Bronchial epithelial cell (primary cell): ENCODE data around the gene APOC3. TPM values are rescaled to one million over a fixed set of nuclear protein-coding genes. Genes with fewer than 3 reads are reported as not detected.

Experiments
- DNase-seq: peaks from one replicate; pipeline ENCODE4 v3.0.0-alpha.2; 2010; ENCODE audit warnings: low read depth
- FAIRE-seq: peaks from 2 replicates; lab custom pipeline; 2011; peaks lifted over from hg19 to GRCh38; lab: Jason Lieb, UNC
- H3K27me3 ChIP-seq: 2 replicates; pipeline ENCODE4 v1.5.1; 2011; ENCODE audit warnings: low read length; ENCODE audit not compliant: control insufficient read depth, insufficient read depth
- H3K36me3 ChIP-seq: 2 replicates; pipeline ENCODE4 v1.5.1; 2011; ENCODE audit warnings: low read length; ENCODE audit not compliant: control insufficient read depth, insufficient read depth
- H3K4me3 ChIP-seq: 2 replicates; pipeline ENCODE4 v1.5.1; 2011; ENCODE audit warnings: mild to moderate bottlenecking, low read depth, low read length, control low read depth
- CTCF ChIP-seq: IDR thresholded peaks from 2 replicates; pipeline ENCODE4 v1.5.1; 2011; ENCODE audit warnings: mild to moderate bottlenecking, moderate library complexity, low read length, control low read depth, inconsistent platforms; ENCODE audit not compliant: insufficient read depth, severe bottlenecking
- total RNA-seq: library from RNA; depleted of rRNA; stranded (reverse); fragments of >200 nt; gene quantifications from 2 replicates; pipeline ENCODE4 v1.2.1, GENCODE V29; 2014

Gene APOC3
- total RNA-seq, 1 donor from 2014 or later = not detected

GRCh38 chr11:116807601-116808261 lies 22.0 kb upstream of the APOC3 start:
- FAIRE-seq = no peak
- Histone ChIP-seq H3K36me3 (no peaks in the 10 kb centered on the region), H3K4me3 (no peak overlapping the region), H3K27me3 (no peaks in the 10 kb centered on the region)
- no peak for TF ChIP-seq CTCF
- no peak for DNase-seq

- FAIRE-seq (no peak), DNase-seq (peak; percentile 88)
- no peak for TF ChIP-seq CTCF
- H3K4me3 ChIP-seq = no peak overlapping the region
- H3K27me3 ChIP-seq = no peaks in the 10 kb centered on the region
- H3K36me3 ChIP-seq = no peaks in the 10 kb centered on the region
Observed at GRCh38 chr11:116808262-116809175, 21.2 kb upstream of the APOC3 start.

GRCh38 chr11:116811194-116811593 lies 18.5 kb upstream of the APOC3 start:
- Histone ChIP-seq H3K36me3 (no peaks in the 10 kb centered on the region), H3K4me3 (no peak overlapping the region), H3K27me3 (no peaks in the 10 kb centered on the region)
- no peak for DNase-seq
- no peak for TF ChIP-seq CTCF
- FAIRE-seq = no peak

GRCh38 chr11:116812109-116812508 lies 17.6 kb upstream of the APOC3 start:
- DNase-seq = no peak
- Histone ChIP-seq H3K36me3 (no peaks in the 10 kb centered on the region), H3K27me3 (no peaks in the 10 kb centered on the region), H3K4me3 (no peak overlapping the region)
- no peak for TF ChIP-seq CTCF
- no peak for FAIRE-seq

- no peaks in the 10 kb centered on the region for H3K36me3 ChIP-seq
- H3K27me3 ChIP-seq = no peaks in the 10 kb centered on the region
- H3K4me3 ChIP-seq = no peak overlapping the region
- FAIRE-seq (peak; percentile 86), DNase-seq (no peak)
- TF ChIP-seq CTCF = no peak
Observed at GRCh38 chr11:116813170-116813569, 16.5 kb upstream of the APOC3 start.
